Activated CD8-positive, alpha-beta memory T cell treated with anti-CD3 and anti-CD28 coated beads for 24 hours (primary cell): ENCODE data around the gene AGMO.
"Not testable (repeated sequence)": the region's sequence is repeated elsewhere in the genome, so short reads cannot be mapped to it uniquely, and the experiment has no call there.

Source experiments
- DNase-seq: peaks from one replicate; pipeline ENCODE4 v3.0.0-alpha.2; 2020

The AGMO gene

DNA sequence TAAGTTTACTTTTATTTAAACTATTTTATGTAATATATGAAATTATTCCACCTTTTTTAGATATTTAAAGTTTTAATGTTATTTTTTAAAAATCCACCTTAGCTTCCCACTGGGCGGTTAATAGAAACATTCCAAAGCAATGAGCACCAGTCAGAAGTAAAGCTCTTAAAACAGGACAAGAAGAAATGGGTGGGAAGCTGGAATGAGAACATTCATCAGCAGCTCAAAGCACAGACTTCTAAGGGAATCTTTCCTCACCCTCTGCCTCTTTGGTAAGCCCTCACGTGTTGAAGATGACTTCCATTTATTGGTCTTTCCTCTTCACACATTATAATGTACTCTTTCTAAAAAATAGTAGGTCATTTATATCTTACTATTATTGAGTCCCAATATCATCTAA is 3.1 kb downstream of the AGMO start:
- DNase-seq = no peak

DNA sequence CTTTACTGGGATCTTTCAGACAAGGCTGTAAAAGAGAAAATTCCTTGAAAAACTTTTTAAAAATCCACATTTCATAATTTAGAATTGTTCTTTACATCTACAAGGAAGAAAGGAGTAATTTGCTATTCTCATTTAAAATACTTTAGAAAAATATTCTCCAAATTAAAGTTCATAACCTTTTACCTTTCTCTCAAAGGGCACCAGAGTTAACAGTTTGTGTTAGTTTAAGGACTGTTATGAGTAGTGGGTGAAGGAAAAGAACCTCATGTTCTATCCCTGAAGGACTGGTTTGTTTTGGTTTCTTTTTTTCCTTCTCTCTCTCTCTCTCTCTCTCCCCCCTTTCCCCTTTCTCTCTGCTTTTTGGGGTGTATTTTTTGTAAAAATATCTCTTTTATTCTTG is 4.1 kb downstream of the AGMO start:
- DNase-seq = no peak

DNA sequence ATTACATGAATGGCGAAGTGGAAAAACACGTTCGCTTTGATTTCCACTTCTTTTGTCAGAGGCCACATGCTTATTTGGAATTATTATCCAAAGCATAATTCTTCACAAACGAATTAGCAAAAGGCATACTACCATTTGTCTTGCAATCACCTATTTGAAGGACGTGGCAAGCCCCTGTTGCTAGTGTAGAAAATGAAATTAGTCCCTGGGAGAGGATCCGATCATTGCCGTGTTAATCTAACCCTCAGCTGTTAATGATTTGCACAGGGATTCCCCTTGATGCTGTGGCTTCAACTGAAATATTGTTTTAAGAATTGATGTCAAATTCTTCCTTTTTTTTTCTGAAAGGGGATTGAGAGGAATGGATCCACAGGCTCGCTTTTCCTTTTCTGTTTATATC is 4.6 kb downstream of the AGMO start:
- no peak for DNase-seq

DNA sequence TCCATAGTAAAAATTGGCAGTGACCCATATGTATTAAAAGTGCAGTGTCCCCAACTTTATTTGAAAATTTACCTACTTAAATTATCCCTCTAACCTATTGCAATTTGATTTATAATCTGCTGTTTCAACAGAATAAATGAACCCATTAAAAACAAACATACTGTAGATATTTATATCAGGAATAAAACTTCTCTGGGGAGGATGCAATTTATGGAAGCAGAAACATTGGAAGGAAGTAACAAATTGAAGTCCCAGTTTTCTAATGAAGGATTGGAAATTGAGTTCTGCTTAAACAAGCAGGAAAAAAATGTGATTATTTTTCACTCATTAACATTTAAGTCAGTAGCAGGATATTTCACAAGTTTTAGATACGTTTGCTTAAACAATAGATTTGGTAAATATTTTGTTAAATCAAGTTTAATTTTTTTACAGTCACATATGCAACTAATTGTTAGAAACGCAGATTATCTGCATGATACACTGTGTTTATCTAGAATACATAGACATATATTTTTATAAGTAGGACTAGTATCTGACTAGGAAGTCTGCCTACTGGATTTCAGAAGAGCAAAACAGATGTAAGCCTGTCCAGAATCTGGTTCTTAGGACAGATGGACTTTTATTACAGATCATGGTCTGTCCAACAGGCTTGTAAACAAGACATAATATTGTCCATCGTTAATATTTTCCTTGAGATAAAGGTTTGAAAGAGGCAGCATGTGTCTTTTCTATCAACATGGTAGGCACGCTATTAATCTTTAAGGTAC is 5.3 kb downstream of the AGMO start:
- DNase-seq = no peak

DNA sequence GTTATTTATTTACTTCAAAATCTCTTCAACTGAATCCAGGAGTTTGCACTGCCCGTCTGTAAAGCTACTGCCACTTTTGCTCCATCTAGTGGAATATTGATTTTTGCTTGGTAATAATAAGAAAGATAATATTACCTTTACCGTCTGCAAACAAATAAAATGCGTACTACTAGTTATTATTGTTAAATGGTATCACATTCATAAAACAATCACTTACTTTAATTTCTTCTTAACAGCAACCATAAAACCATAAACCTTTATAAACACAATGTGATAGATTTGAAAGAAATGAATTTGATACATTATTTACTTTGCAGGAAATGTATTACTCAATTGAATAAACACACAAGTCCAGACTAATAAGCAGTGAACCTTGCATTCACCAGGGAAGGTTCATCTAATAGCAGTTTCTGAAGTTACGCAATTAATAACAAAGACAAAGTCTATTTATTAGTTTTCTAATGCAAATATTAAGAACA is 6.4 kb downstream of the AGMO start:
- no peak for DNase-seq

DNA sequence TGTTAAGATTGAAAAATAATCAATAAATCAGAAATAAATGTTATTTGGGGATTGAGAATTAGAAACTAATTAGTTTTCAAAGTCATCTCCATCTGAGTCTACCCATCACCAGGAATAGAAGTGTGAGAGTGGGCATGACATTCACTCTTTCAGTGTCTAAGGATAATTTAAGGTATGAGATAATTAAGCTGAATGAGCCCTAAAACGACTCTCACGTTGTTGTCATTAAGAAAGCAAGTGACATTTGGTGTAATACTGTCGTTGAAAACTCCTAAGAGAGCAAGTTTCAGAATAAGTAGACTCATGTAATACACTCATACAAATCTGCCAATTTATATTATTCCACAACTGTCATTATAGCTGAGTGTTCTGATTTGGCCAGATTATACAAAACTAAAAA is 7.1 kb downstream of the AGMO start:
- DNase-seq = no peak

DNA sequence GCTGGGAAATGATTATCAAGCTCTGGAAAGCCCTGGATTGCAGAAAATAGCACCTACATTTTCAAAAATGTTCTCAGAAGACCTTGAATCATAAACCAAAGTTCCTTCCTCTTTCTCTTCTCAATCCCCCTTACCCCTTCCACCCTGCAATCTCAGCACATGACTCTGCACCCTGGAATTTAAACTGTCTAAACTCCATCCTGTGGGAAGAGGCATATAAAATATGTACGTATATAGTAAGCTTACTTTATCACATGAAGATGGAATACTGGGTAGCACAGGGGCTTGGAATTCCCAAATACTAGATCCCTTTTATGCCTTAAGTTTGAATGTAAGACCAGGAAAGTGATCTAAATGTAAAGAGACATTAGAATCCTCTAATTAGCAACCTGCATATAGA is 7.7 kb downstream of the AGMO start:
- DNase-seq = no peak

DNA sequence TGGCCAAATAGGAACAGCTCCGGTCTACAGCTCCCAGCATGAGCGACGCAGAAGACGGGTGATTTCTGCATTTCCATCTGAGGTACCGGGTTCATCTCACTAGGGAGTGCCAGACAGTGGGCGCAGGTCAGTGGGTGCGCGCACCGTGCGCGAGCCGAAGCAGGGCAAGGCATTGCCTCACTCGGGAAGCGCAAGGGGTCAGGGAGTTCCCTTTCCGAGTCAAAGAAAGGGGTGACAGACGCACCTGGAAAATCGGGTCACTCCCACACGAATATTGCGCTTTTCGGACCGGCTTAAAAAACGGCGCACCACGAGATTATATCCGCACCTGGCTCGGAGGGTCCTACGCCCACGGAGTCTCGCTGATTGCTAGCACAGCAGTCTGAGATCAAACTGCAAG is 14.5 kb downstream of the AGMO start:
- DNase-seq = not testable (repeated sequence)

DNA sequence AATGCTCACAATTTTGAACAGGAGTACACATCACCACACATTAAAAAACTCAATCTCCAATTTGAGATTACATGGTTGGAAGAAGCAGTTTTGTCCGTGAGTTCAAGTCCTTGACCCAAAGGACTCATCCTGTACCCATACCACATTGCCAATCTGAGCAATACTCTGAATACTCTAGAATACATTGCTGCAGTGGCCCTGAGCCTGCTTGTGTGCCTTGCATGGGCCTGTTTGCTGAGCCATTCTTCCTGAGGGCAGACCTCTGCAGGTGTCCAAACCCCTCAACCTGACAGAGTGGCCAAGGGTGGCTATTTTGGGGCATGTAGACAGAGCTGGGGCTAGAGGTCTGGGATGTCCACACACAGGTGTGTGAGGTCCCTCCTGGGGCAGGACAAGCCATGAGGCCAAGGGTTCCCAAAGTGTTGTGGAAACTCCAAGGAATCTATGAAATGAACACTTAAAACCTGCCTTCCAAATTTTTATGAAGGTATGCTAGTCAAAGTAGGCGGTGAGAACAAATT is 15.5 kb downstream of the AGMO start:
- no peak for DNase-seq

DNA sequence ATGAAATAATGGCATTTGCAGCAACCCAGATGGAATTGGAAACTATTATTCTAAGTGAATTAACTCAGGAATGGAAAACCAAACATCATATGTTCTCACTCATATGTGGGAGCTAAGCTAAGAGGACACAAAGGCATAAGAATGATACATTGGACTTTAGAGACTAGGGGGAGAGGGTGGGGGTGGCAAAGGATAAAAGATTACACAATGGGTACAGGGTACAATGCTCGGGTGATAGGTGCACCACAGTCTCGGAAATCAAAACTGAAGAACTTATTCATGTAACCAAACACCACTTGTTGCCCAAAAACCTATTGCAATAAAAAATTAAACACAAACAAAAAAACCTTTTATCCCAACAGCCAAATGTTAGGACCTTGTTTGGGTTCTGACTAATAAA is 17.8 kb downstream of the AGMO start:
- DNase-seq = no peak

DNA sequence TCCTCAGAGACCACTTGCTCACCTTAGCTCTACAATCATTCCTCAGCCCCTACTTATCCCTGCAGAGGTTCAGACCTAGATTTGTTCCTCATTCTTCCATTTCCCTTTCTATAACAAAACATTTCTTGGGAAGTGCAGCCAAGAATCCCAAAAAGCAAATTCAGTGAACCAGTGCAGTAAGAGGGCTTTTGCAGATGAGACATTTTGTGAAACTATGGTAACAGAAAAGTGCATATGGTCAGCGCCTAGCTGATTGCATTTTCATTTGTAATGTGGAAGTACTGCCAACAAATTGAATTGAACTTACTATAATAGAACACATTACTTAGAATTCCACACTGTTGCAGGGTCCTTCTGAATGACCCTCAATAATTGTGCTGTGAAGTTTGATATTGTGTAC is 18.6 kb downstream of the AGMO start:
- DNase-seq = no peak

DNA sequence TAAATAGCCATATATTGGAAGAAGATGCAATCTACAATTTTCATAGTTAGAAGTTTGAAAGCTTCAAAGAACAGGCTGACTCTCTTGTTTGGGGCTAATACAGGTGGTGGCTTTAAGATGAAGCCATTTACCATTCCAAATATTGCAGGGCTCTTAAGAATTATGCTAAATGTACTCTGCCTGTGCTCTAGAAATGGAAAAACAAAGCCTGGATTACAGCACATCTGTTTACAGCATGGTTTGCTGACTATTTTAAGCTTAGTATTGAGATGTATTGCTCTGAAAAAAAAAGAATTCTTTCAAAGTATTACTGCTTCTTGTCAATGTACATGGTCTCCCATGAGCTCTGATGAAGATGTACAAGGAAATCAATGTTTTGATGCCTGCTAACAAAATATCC is 34.2 kb downstream of the AGMO start:
- no peak for DNase-seq

DNA sequence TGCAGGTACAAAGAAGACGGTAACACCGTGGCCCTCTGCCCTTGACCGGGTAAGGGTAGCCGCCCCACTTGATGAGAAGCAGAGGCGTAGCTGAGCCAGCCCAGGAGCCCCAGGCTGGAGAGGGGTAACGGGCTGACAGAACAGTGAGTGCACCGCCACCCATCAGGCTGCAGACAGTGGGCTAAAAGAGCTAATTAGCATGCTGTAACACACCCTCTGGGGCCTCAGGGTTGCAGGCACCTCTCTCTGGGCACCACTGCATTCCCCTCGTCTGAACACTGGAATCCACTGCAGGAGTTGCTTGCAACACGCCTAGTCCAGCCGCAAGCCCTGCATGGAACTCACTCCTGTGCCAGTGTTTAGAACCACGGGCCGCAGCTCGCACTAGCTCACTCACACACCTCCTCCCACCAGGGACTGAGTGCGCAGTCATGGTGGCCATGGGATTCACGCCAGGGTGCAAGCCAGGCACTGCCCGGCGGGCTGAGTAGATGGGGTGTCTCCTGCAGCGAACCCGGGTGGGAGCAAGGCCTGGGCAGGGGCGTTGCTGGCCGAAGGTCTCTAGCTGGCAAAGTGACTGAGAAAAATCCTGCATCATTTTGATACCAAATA is 36.1 kb downstream of the AGMO start:
- DNase-seq = no peak

DNA sequence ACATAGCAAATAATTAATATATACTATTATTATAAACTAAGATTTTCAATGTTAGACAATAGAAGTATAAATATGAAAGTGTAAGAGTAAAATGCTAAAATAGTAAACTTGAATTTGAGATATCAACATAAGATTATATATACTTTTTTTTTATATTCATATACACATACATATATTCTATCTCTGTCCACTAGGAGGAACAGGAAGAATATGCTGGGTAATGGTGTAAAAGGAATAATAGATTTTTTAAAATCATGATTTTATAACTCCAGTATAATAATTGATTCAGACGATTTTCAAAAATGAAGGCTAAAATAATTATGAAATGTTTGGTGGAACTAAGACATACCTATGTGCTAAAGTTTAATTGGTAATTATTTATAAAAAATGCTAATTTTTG is 37.7 kb downstream of the AGMO start:
- no peak for DNase-seq

DNA sequence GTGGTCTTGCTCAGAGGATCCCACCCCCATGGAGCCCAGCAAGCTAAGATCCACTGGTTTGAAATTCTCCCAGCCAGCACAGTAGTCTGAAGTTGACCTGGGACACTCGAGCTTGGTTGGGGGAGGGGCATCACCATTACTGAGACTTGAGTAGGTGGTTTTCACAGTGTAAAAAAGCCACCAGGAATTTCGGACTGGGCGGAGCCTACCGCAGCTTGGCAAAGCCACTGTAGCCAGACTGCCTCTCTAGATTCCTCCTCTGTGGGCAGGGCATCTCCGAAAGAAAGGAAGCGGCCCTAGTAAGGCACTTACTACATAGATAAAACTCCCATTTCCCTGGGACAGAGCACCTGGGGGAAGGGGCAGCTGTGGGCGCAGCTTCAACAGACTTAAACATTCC is 44.0 kb downstream of the AGMO start:
- not testable (repeated sequence) for DNase-seq

DNA sequence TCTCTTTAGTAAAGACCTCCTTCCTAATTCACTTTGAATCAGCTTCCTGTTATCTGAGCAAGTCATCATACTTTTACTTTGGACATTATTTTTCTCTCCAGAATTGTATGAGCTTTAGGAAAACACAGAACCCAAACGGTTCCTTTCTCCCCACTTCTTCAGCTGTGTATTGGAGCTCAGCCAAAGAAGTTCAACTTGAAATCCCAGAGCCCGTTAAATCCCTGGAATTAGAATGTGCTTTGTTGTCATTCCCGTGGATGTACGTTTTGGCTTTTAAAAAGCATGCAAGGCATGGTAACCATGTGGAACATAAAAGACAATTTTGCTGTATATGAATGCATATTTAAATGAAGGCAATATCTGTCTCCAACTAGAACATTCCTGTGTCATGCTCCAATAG is 46.6 kb downstream of the AGMO start:
- DNase-seq = no peak

DNA sequence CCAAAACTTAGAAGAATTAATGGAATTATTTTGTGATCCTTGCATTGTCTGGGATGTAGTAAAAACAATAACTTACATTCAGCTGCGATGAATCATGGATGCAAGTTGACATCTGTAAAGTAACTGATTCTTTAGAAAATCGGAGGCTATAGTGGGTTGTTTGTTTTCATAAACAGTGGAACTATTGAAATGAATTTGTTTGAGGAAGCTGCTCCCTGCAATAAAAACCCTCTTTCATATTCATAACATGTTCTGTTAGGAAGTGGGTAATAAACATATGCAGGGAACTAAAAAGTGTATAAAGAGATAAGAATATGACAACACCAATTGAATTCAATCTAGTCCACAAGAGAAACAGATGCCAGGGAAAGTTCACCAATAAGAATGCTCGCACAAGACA is 53.6 kb downstream of the AGMO start:
- no peak for DNase-seq

DNA sequence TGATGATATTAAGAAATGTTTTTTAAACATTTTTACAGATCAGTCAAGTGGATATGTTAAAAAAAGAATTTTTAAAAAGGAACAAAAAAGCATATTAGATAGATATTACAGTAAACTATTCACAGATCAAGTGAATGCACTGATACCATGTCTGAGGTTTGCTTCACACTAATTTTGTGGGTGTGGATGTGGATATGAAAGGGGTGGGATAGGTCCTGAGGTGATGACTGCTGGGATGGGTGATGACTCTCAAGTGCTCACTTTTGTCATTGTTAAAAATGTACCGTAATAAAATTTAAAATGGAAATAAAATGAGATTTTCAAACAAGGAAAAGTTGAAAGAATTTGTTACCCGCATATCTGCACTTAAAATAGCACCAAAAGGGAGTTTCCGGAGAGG is 54.1 kb downstream of the AGMO start:
- no peak for DNase-seq

DNA sequence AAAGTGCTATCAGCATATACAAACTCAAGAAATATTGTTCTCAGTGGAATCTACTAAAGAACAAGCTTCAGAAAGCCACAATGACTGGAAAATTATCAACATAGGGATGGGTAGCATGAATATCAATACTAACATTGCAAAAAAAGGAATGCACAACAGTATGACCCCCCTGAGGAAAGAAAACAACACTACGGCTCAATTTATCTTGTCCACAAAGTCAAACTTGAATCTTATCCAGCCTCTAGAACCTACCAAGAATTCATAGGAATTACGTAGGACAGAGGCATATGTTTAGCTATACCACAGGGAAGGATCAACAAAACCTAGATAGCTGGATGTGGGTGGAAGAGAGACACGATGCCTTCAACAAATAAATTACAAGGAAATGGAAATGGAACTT is 54.6 kb downstream of the AGMO start:
- no peak for DNase-seq

DNA sequence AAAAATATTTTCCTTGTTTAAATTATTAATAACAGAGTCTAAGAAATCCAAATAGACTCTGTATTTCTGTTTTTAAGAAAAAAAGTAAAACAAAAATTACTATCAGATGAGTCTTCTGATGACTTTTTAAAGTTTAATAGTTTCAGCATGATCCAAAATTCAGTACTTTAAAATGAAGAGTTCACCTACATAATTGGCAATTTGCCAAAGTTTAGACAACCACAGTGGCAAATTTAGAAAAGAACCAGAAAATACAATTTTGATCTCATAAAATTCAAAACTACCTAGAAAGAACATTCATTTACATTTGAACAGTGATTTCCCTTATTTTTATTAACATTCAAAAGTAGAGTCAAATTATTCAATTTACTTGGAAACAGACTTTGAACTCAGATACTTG is 56.1 kb downstream of the AGMO start:
- DNase-seq = no peak

DNA sequence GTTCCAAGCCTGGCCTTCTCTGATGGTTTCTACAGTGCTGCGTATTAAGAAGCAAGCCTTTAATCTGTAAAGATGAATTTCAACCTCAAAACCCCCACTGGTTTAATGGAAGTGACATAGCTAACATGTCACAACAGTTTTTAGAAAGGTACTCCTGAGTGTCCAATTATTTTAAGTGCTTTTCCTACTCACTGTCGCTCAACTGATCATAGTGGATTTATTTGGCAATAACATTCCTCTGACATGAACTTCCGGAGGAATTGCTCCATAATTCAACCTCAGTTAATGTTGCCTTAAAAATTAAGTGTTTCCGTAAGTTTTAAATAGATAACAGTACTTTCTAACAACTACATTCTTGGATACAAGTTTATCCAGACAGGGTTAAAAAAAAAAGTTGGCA is 57.5 kb downstream of the AGMO start:
- DNase-seq = no peak

DNA sequence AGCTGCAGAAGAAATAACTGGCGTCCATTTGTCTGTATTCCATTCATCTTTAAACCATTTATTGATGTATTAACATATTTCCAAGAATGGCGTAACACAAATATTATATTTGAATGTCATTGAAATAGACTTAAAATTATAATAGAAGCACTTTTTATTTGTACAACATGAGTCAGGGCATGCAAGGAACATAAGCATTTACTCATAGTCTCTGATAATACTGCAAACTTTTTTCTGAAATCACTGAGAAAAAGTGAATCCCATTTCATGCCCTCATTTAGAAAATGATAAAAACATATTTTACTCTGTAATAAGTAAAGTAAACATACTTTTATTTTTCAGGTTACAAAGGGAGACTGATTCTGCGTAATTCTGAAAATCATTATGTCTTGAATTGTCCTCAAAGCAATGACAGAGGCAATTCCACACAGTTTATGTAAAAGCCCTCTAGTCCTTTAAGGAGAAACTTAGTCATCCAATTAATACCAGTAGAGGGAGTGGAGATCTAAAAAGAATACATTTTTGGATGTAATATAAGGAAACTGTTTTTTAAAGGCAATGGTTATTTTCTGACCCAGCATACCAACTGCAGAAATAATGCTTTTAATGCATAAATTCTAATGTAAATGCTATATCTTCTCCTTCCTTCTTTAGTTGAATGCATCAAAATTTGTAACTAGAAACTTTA is 58.1 kb downstream of the AGMO start:
- DNase-seq = no peak

DNA sequence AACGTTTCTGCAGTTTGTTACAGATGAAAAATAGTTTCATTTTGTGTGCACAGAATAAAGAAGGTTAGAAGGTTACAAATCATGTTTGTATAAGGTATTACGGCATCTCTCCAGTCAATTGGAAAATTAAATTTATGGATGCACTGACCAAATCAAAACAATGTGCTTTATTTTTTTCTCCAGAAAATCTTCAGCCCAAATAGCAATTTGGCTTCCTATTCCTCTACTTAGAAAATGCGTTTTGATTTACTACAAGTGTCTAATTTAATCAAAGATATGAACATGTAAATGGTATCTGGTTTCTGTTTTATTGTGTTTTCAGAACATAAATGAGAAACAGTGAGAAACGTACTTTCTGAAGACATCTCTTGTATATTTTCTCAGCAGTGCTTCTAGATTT is 63.4 kb downstream of the AGMO start:
- no peak for DNase-seq

DNA sequence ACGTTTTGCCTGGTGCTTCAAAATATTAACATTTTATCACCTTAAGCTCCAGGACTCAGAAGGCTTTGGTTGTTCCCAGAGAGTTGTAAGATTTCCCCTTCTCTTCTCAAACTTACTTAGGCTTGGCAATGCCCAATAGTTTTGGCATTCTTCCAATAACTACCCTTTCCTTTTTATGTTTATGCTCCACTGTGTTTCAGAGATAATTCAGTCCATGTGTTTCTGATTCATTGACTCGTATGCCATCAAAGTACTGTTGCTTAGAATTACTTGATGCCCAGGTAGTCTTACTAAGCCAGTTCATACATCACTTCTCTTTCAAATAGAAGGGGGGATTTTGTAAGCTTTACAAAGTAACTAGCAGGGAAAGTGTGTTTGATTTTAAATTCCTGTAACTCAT is 66.6 kb downstream of the AGMO start:
- DNase-seq = no peak
